ENCODE data around the gene DRAM1. TPM values are rescaled to one million over a fixed set of nuclear protein-coding genes. Genes with fewer than 3 reads are reported as not detected.

Gene DRAM1
- total RNA-seq, 2 experiments from 2014 or later = 4.1 to 4.9 TPM

DNA sequence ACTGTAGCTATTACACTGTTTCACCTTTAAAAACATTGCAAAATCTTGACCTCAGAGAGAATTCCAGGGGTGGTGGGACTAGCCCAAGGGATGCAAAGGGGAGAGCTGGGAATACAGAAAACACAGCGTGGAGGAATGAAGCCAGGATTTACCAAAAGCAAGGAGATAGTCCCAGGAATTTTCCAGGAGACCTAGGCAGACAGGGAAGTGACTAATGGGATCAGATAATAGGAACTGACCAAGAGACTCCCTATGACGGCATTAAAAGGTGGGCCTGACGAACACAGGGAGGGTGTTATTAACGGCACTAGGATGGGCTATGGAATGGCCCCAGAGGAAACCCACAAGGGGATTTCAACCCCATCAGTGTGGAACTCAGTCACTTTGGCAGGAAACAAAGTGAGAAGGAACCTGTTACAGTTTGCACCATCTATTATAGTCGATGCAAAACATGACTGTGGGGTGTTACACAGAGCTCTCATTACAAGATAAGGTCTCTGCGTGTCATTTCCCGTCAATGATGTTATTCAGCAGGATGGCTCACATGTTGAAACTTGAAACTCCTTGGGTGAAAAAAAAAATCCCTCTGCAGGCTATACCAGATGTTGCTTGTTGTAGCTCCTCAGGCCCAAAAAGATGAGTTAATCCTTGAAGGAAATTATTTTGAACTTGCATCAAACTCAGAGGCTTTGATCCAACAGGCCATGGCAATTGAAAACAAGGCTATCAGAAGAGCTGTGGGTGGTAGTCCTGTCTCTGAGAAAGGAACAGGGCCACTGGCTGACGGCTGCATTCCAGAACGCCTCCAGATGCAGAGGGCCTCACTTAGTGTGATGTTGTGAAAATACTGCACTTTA, 58.7 kb downstream of the DRAM1 start:
- H3K4me3 Mint-ChIP-seq = no peak overlapping the region
- H3K27me3 Mint-ChIP-seq (ENCODE audit: low read depth) = peaks cover 25% of the 10 kb centered on the region
- peak; percentile 59 for DNase-seq
- H3K4me1 Mint-ChIP-seq (ENCODE audit: low read depth) = peaks cover 9% of the 10 kb centered on the region
- H3K36me3 Mint-ChIP-seq (ENCODE audit: low read depth) = no peaks in the 10 kb centered on the region
- intact Hi-C loops (cut with micrococcal nuclease) = loop anchor here (1.0 to 10.0 kb wide), 8 partner anchors 19 to 548 kb away; partner anchors contain the start of gene PMCH
- CTCF ChIA-PET = interaction anchor here (0.6 to 0.9 kb wide), 8 partner anchors 17 to 1060 kb away, joined by 3 to 5 read pairs (median 3); no protein-coding TSS in a partner anchor
- H3K27ac Mint-ChIP-seq = peak overlapping the region; percentile 43
- H3K9me3 Mint-ChIP-seq = no peaks in the 10 kb centered on the region

- peaks cover 18% of the 10 kb centered on the region for H3K27me3 Mint-ChIP-seq (ENCODE audit: low read depth)
- DNase-seq = no peak
- CTCF ChIA-PET = interaction anchor here (1.1 to 2.1 kb wide), 3 partner anchors 11 to 544 kb away, joined by 3 to 12 read pairs (median 3); no protein-coding TSS in a partner anchor
Observed at GRCh38 chr12:101939306-101939705, 61.9 kb downstream of the DRAM1 start.

DNA sequence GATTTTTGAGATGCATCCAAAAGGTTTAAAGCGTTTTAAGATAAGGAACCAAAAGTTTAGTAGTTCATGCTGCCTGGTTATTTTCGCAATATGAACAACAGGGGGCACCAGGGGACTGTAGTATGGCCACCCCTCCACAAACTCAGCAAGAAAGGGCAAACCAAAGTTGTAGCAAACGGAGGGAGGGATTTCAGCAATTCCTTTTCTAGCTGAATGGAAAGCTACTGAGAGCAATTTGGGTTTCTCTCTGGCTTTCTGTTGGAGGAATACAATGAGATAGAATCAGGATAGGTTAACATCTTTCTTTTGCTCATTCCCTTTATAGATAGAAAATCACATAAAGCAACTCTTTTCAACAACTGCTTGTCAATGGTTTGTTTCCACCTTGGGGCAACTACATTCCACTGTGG, 62.5 kb downstream of the DRAM1 start:
- Mint-ChIP-seq H3K27me3 (ENCODE audit: low read depth) (peaks cover 18% of the 10 kb centered on the region), H3K9me3 (no peaks in the 10 kb centered on the region), H3K27ac (no peak overlapping the region), H3K36me3 (ENCODE audit: low read depth) (no peaks in the 10 kb centered on the region), H3K4me3 (no peak overlapping the region), H3K4me1 (ENCODE audit: low read depth) (peaks cover 9% of the 10 kb centered on the region)
- CTCF ChIA-PET = interaction anchor here (0.6 to 2.1 kb wide), 7 partner anchors 20 to 830 kb away, joined by 3 to 12 read pairs (median 4); no protein-coding TSS in a partner anchor
- intact Hi-C loops (cut with micrococcal nuclease) = loop anchor here (1.0 to 10.0 kb wide), 10 partner anchors 180 to 1608 kb away; partner anchors contain the start of genes NUP37, PARPBP and PMCH
- peak; percentile 73 for DNase-seq

More at GRCh38 chr12:101939306-101939705, 61.9 kb downstream of the DRAM1 start:
- Mint-ChIP-seq H3K9me3 (no peaks in the 10 kb centered on the region), H3K4me1 (ENCODE audit: low read depth) (peaks cover 9% of the 10 kb centered on the region), H3K36me3 (ENCODE audit: low read depth) (no peaks in the 10 kb centered on the region), H3K27ac (no peak overlapping the region), H3K4me3 (no peak overlapping the region)
- intact Hi-C loops (cut with micrococcal nuclease) = loop anchor here (1.0 to 10.0 kb wide), 9 partner anchors 228 to 1609 kb away; partner anchors contain the start of gene PMCH

GRCh38 chr12:101940400-101940950, 63.1 kb downstream of the DRAM1 start:
- peaks cover 18% of the 10 kb centered on the region for H3K27me3 Mint-ChIP-seq (ENCODE audit: low read depth)
- intact Hi-C loops (cut with micrococcal nuclease) = loop anchor here (1.0 kb wide), 1 partner anchor 180 kb away; the partner anchor contains the start of genes NUP37 and PARPBP
- no peak overlapping the region for H3K4me3 Mint-ChIP-seq
- DNase-seq = no peak
- no peak overlapping the region for H3K27ac Mint-ChIP-seq
- peaks cover 9% of the 10 kb centered on the region for H3K4me1 Mint-ChIP-seq (ENCODE audit: low read depth)
- no peaks in the 10 kb centered on the region for H3K9me3 Mint-ChIP-seq
- CTCF ChIA-PET = interaction anchor here (0.5 to 2.1 kb wide), 12 partner anchors 19 to 1608 kb away, joined by 3 to 12 read pairs (median 3); no protein-coding TSS in a partner anchor
- no peaks in the 10 kb centered on the region for H3K36me3 Mint-ChIP-seq (ENCODE audit: low read depth)

GRCh38 chr12:101941306-101942249, 64.2 kb downstream of the DRAM1 start:
- no peaks in the 10 kb centered on the region for H3K9me3 Mint-ChIP-seq
- no peak overlapping the region for H3K27ac Mint-ChIP-seq
- CTCF ChIA-PET = interaction anchor here (0.8 to 1.4 kb wide), 6 partner anchors 22 to 827 kb away, joined by 3 to 5 read pairs (median 3); no protein-coding TSS in a partner anchor
- H3K36me3 Mint-ChIP-seq (ENCODE audit: low read depth) = no peaks in the 10 kb centered on the region
- no peak for DNase-seq
- intact Hi-C loops (cut with micrococcal nuclease) = no loop called here
- H3K27me3 Mint-ChIP-seq (ENCODE audit: low read depth) = peaks cover 17% of the 10 kb centered on the region
- no peak overlapping the region for H3K4me3 Mint-ChIP-seq
- H3K4me1 Mint-ChIP-seq (ENCODE audit: low read depth) = peaks cover 3% of the 10 kb centered on the region

DNA sequence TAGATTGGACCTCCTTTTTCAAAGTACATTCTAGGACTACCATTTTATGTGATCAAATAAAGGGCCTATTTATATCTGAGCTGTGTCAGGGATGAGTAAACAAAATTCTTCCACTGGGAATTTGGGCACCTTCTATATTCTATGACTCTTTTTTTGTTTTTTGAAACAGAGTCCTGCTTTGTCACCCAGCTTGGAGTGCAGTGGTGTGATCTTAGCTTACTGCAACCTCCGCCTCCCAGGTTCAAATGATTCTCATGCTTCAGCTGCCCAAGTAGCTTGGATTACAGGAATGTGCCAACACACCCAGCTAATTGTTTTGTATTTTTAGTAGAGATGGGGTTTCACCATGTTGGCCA, 64.8 kb downstream of the DRAM1 start:
- H3K4me1 Mint-ChIP-seq (ENCODE audit: low read depth) = no peaks in the 10 kb centered on the region
- no peaks in the 10 kb centered on the region for H3K9me3 Mint-ChIP-seq
- H3K36me3 Mint-ChIP-seq (ENCODE audit: low read depth) = no peaks in the 10 kb centered on the region
- CTCF ChIA-PET = interaction anchor here (1.0 to 1.6 kb wide), 6 partner anchors 21 to 827 kb away, joined by 3 to 4 read pairs (median 3); no protein-coding TSS in a partner anchor
- intact Hi-C loops (cut with micrococcal nuclease) = no loop called here
- peaks cover 11% of the 10 kb centered on the region for H3K27me3 Mint-ChIP-seq (ENCODE audit: low read depth)
- DNase-seq = no peak
- H3K4me3 Mint-ChIP-seq = no peak overlapping the region
- H3K27ac Mint-ChIP-seq = no peak overlapping the region

- H3K27ac Mint-ChIP-seq = no peak overlapping the region
- H3K4me3 Mint-ChIP-seq = no peak overlapping the region
- CTCF ChIA-PET = interaction anchor here (0.7 kb wide), 1 partner anchor 172 kb away, joined by 3 read pairs; no protein-coding TSS in a partner anchor
- intact Hi-C loops (cut with micrococcal nuclease) = no loop called here
- H3K36me3 Mint-ChIP-seq (ENCODE audit: low read depth) = no peaks in the 10 kb centered on the region
- DNase-seq = no peak
- H3K9me3 Mint-ChIP-seq = no peaks in the 10 kb centered on the region
- H3K27me3 Mint-ChIP-seq (ENCODE audit: low read depth) = no peaks in the 10 kb centered on the region
- no peaks in the 10 kb centered on the region for H3K4me1 Mint-ChIP-seq (ENCODE audit: low read depth)
Observed at GRCh38 chr12:101945369-101946232, 68.2 kb downstream of the DRAM1 start.

DNA sequence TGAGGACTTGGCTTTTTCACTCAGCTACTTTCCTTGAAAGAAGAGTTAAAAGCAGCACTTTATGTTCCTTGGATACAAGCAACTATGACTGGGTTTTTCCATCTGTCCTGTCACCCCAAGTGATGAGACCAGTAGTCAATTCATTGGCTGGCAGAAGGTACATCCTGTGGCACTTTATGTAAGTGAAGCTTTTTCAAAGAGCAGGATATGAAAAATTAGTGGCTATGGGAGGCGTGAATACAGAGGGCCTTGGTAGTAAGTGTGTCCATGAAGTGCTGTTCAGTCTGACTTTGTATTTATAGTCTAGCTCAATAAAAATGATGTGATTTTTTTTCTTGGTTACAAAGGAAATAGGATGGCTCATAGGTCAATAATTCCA, 68.8 kb downstream of the DRAM1 start:
- Mint-ChIP-seq H3K4me1 (ENCODE audit: low read depth) (no peaks in the 10 kb centered on the region), H3K9me3 (no peaks in the 10 kb centered on the region), H3K36me3 (ENCODE audit: low read depth) (no peaks in the 10 kb centered on the region), H3K4me3 (no peak overlapping the region), H3K27ac (no peak overlapping the region), H3K27me3 (ENCODE audit: low read depth) (no peaks in the 10 kb centered on the region)
- DNase-seq = no peak
- CTCF ChIA-PET = interaction anchor here (0.7 kb wide), 1 partner anchor 172 kb away, joined by 3 read pairs; no protein-coding TSS in a partner anchor
- intact Hi-C loops (cut with micrococcal nuclease) = no loop called here

DNA sequence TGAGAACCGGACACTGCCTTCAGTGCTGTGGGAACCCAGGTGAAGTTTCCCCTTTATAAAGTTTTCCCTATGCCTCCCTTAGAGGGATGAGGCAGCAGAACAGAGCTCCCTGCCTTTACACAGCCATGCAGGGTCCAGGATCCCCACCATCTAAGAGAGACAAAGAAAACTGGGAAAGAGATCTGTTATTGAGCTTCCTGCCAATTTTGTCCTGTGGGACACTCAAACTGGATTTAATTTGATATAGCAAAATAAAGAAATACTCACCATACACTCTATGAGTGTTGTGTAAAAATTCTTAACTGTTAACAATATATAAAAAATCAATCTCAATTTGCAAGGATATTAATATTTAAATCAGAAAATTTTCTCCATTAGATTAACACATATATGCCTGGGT, 69.9 kb downstream of the DRAM1 start:
- intact Hi-C loops (cut with micrococcal nuclease) = no loop called here
- CTCF ChIA-PET = no interaction called here
- DNase-seq = no peak
- no peaks in the 10 kb centered on the region for H3K27me3 Mint-ChIP-seq (ENCODE audit: low read depth)
- no peaks in the 10 kb centered on the region for H3K36me3 Mint-ChIP-seq (ENCODE audit: low read depth)
- no peak overlapping the region for H3K27ac Mint-ChIP-seq
- H3K9me3 Mint-ChIP-seq = no peaks in the 10 kb centered on the region
- H3K4me1 Mint-ChIP-seq (ENCODE audit: low read depth) = no peaks in the 10 kb centered on the region
- no peak overlapping the region for H3K4me3 Mint-ChIP-seq

DNA sequence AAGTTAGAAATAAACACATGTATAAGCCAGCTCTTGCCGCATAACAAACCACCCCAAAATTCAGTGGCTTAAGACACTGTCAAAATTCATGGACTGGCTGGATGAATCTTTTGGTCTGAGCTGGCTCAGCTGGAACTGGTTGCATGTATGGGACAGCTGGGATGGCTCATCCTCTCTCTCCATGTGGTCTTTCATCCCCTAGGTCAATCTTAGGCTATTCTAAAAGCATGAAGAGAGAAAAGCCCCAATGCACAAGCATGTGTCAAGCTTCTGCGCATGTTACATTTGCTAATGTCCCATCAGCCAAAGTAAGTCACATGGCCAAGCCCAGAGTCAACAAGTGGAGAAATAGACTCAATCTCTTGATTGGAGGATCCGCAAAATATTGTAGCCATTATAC, 71.0 kb downstream of the DRAM1 start:
- Mint-ChIP-seq H3K9me3 (no peaks in the 10 kb centered on the region), H3K36me3 (ENCODE audit: low read depth) (no peaks in the 10 kb centered on the region), H3K4me1 (ENCODE audit: low read depth) (no peaks in the 10 kb centered on the region), H3K27ac (no peak overlapping the region), H3K4me3 (no peak overlapping the region), H3K27me3 (ENCODE audit: low read depth) (no peaks in the 10 kb centered on the region)
- intact Hi-C loops (cut with micrococcal nuclease) = no loop called here
- CTCF ChIA-PET = no interaction called here
- DNase-seq = no peak
